HEK293 (cell line): ENCODE measurements around the gene STAP2.
A peak's percentile ranks its signal among the peaks of the same experiment; 100 is the strongest.

ENCODE experiments used
- ATF2 ChIP-seq: fragments of 450-650 bp; formaldehyde crosslinking; IDR thresholded peaks from 2 replicates; pipeline ENCODE4 v1.5.1; 2016; ENCODE audit warnings: missing biosample characterization, missing genetic modification characterization, low read depth
- BCL11B ChIP-seq: fragments of 450-650 bp; formaldehyde crosslinking; IDR thresholded peaks from 2 replicates; pipeline ENCODE4 v1.5.1; 2016; ENCODE audit warnings: low read depth, missing biosample characterization, missing genetic modification characterization
- BCL6B ChIP-seq: fragments of 450-650 bp; formaldehyde crosslinking; IDR thresholded peaks from 2 replicates; pipeline ENCODE4 v1.5.1; 2017; ENCODE audit warnings: missing biosample characterization, missing genetic modification characterization
- CTCF ChIP-seq: fragments of 450-650 bp; formaldehyde crosslinking; IDR thresholded peaks from 2 replicates; pipeline ENCODE4 v1.5.1; 2016; ENCODE audit warnings: missing biosample characterization, missing genetic modification characterization
- GLIS1 ChIP-seq: fragments of 450-650 bp; formaldehyde crosslinking; IDR thresholded peaks from 2 replicates; pipeline ENCODE4 v1.5.1; 2016; ENCODE audit warnings: missing biosample characterization, missing genetic modification characterization
- PATZ1 ChIP-seq: fragments of 450-650 bp; formaldehyde crosslinking; IDR thresholded peaks from 2 replicates; pipeline ENCODE4 v1.5.1; 2016; ENCODE audit warnings: missing biosample characterization, missing genetic modification characterization
- YY2 ChIP-seq: fragments of 450-650 bp; formaldehyde crosslinking; IDR thresholded peaks from 2 replicates; pipeline ENCODE4 v1.5.1; 2016; ENCODE audit warnings: missing biosample characterization, missing genetic modification characterization
- ZBTB10 ChIP-seq: fragments of 450-650 bp; formaldehyde crosslinking; IDR thresholded peaks from 2 replicates; pipeline ENCODE4 v1.5.1; 2016; ENCODE audit warnings: missing biosample characterization, missing genetic modification characterization
- ZBTB17 ChIP-seq: fragments of 450-650 bp; formaldehyde crosslinking; IDR thresholded peaks from 2 replicates; pipeline ENCODE4 v1.5.1; 2016; ENCODE audit warnings: missing biosample characterization, missing genetic modification characterization
- ZBTB48 ChIP-seq: fragments of 450-650 bp; formaldehyde crosslinking; IDR thresholded peaks from 2 replicates; pipeline ENCODE4 v1.5.1; 2016; ENCODE audit warnings: missing biosample characterization, missing genetic modification characterization
- ZIC2 ChIP-seq: fragments of 450-650 bp; formaldehyde crosslinking; IDR thresholded peaks from 2 replicates; pipeline ENCODE4 v1.5.1; 2016; ENCODE audit warnings: missing biosample characterization, missing genetic modification characterization
- ZNF18 ChIP-seq: fragments of 450-650 bp; formaldehyde crosslinking; IDR thresholded peaks from 2 replicates; pipeline ENCODE4 v1.5.1; 2016; ENCODE audit warnings: missing biosample characterization, missing genetic modification characterization
- ZNF2 ChIP-seq: fragments of 450-650 bp; formaldehyde crosslinking; IDR thresholded peaks from 2 replicates; pipeline ENCODE4 v1.5.1; 2016; ENCODE audit warnings: missing biosample characterization, missing genetic modification characterization
- ZNF324 ChIP-seq: fragments of 450-650 bp; formaldehyde crosslinking; IDR thresholded peaks from 2 replicates; pipeline ENCODE4 v1.5.1; 2016; ENCODE audit warnings: missing biosample characterization, missing genetic modification characterization
- ZNF529 ChIP-seq: fragments of 450-650 bp; formaldehyde crosslinking; IDR thresholded peaks from 2 replicates; pipeline ENCODE4 v1.5.1; 2017; ENCODE audit warnings: missing genetic modification characterization, missing biosample characterization; ENCODE audit not compliant: insufficient replicate concordance
- ZNF530 ChIP-seq: fragments of 450-650 bp; formaldehyde crosslinking; IDR thresholded peaks from 2 replicates; pipeline ENCODE4 v1.5.1; 2016; ENCODE audit warnings: low read depth, missing biosample characterization, missing genetic modification characterization
- ZNF561 ChIP-seq: fragments of 450-650 bp; IDR thresholded peaks from 2 replicates; pipeline ENCODE4 v1.5.1; 2018; ENCODE audit warnings: missing biosample characterization, missing genetic modification characterization, borderline replicate concordance
- ZNF600 ChIP-seq: fragments of 450-650 bp; formaldehyde crosslinking; IDR thresholded peaks from 2 replicates; pipeline ENCODE4 v1.5.1; 2016; ENCODE audit warnings: missing biosample characterization, missing genetic modification characterization
- ZNF692 ChIP-seq: fragments of 450-650 bp; formaldehyde crosslinking; IDR thresholded peaks from 2 replicates; pipeline ENCODE4 v1.5.1; 2016; ENCODE audit warnings: missing biosample characterization, missing genetic modification characterization
- TF ChIP-seq, protein P1 (sequence below): fragments of 450-650 bp; formaldehyde crosslinking; IDR thresholded peaks from 2 replicates; pipeline ENCODE4 v1.5.1; 2016; ENCODE audit warnings: missing biosample characterization, missing genetic modification characterization
- TF ChIP-seq, protein P2 (sequence below): fragments of 450-650 bp; formaldehyde crosslinking; IDR thresholded peaks from 2 replicates; pipeline ENCODE4 v1.5.1; 2016; ENCODE audit warnings: missing biosample characterization, missing genetic modification characterization

Gene STAP2

GRCh38 chr19:4375164-4376027 lies 36.8 kb upstream of the STAP2 start (continued):
- TF ChIP-seq YY2 (tag by site-specific recombination) (no peak), ZNF561 (peak; percentile 53; the same call in 1 of the 2 replicates), ZNF324 (tag by site-specific recombination) (peak; percentile 78), ZNF530 (tag by site-specific recombination) (no peak), BCL11B (tag by site-specific recombination) (no peak), ZNF2 (tag by site-specific recombination) (0 out of 2 replicates have a peak, but pooled peaks have one; percentile 49), ZBTB10 (tag by site-specific recombination) (0 out of 2 replicates have a peak, but pooled peaks have one; percentile 24), ZNF18 (tag by site-specific recombination) (0 out of 2 replicates have a peak, but pooled peaks have one; percentile 48), ZNF692 (tag by site-specific recombination) (peak; percentile 49; the same call in 1 of the 2 replicates), ZBTB48 (tag by site-specific recombination) (peak; percentile 56; the same call in 1 of the 2 replicates), ZNF529 (tag by site-specific recombination) (no peak), ZNF600 (tag by site-specific recombination) (peak; percentile 74), ZBTB17 (peak; percentile 82), ATF2 (peak; percentile 97), BCL6B (no peak), ZIC2 (tag by site-specific recombination) (peak; percentile 94), CTCF (tag by site-specific recombination) (peak; percentile 88), GLIS1 (peak; percentile 96), PATZ1 (tag by site-specific recombination) (peak; percentile 93)
- TF ChIP-seq, protein P1, sequence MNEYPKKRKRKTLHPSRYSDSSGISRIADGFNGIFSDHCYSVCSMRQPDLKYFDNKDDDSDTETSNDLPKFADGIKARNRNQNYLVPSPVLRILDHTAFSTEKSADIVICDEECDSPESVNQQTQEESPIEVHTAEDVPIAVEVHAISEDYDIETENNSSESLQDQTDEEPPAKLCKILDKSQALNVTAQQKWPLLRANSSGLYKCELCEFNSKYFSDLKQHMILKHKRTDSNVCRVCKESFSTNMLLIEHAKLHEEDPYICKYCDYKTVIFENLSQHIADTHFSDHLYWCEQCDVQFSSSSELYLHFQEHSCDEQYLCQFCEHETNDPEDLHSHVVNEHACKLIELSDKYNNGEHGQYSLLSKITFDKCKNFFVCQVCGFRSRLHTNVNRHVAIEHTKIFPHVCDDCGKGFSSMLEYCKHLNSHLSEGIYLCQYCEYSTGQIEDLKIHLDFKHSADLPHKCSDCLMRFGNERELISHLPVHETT (tag by site-specific recombination), result no peak
- TF ChIP-seq, protein P2, sequence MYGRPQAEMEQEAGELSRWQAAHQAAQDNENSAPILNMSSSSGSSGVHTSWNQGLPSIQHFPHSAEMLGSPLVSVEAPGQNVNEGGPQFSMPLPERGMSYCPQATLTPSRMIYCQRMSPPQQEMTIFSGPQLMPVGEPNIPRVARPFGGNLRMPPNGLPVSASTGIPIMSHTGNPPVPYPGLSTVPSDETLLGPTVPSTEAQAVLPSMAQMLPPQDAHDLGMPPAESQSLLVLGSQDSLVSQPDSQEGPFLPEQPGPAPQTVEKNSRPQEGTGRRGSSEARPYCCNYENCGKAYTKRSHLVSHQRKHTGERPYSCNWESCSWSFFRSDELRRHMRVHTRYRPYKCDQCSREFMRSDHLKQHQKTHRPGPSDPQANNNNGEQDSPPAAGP, result peak; percentile 16; the same call in 1 of the 2 replicates
